ENCODE measurements around the gene GNAT2. TPM values are rescaled to one million over a fixed set of nuclear protein-coding genes. Genes with fewer than 3 reads are reported as not detected.
A peak's percentile ranks its signal among the peaks of the same experiment; 100 is the strongest.

GNAT2 gene
- total RNA-seq, 2 experiments from 2014 or later = not detected

GRCh38 chr1:109635862-109636200, 16.4 kb upstream of the GNAT2 start:
- H3K4me3 Mint-ChIP-seq = no peak overlapping the region
- DNase-seq = peak in 1 of 14 experiments; percentile 3
- no peak for ATAC-seq (ENCODE audit: poor library complexity)
- Histone ChIP-seq H3K9me3 (ENCODE audit: control insufficient read depth in 1 of 2, insufficient read depth in 1 of 2, low read length in 2 of 2) (no peaks in the 10 kb centered on the region), H3K4me3 (ENCODE audit: low read length) (no peak overlapping the region), H3K27me3 (ENCODE audit: control insufficient read depth in 1 of 2, insufficient read depth in 2 of 2, low read length in 2 of 2) (no peaks in the 10 kb centered on the region), H3K27ac (ENCODE audit: low read depth in 1 of 2, low read length in 2 of 2) (no peak overlapping the region), H3K4me1 (ENCODE audit: insufficient read depth, low read length) (peaks cover 17% of the 10 kb centered on the region), H3K36me3 (ENCODE audit: insufficient read depth, low read length) (peaks cover 13% of the 10 kb centered on the region)
- peaks cover 19% of the 10 kb centered on the region for H3K4me1 Mint-ChIP-seq (ENCODE audit: low read depth)
- ChIA-PET POLR2A (interaction anchor here (0.8 to 1.9 kb wide), 2 partner anchors 52 to 348 kb away, joined by 3 to 6 read pairs; partner anchors contain the start of genes AHCYL1 and GSTM1), CTCF (interaction anchor here (1.6 kb wide), 1 partner anchor 90 kb away, joined by 4 read pairs; no protein-coding TSS in a partner anchor)
- no peaks in the 10 kb centered on the region for H3K9me3 Mint-ChIP-seq
- intact Hi-C loops (cut with DNase I, micrococcal nuclease) = no loop called here
- H3K36me3 Mint-ChIP-seq (ENCODE audit: low read depth) = peaks cover 17% of the 10 kb centered on the region
- TF ChIP-seq CTCF (IDR thresholded peaks at IDR 0.05) = no peak
- H3K27ac Mint-ChIP-seq = no peak overlapping the region
- no peaks in the 10 kb centered on the region for H3K27me3 Mint-ChIP-seq

DNA sequence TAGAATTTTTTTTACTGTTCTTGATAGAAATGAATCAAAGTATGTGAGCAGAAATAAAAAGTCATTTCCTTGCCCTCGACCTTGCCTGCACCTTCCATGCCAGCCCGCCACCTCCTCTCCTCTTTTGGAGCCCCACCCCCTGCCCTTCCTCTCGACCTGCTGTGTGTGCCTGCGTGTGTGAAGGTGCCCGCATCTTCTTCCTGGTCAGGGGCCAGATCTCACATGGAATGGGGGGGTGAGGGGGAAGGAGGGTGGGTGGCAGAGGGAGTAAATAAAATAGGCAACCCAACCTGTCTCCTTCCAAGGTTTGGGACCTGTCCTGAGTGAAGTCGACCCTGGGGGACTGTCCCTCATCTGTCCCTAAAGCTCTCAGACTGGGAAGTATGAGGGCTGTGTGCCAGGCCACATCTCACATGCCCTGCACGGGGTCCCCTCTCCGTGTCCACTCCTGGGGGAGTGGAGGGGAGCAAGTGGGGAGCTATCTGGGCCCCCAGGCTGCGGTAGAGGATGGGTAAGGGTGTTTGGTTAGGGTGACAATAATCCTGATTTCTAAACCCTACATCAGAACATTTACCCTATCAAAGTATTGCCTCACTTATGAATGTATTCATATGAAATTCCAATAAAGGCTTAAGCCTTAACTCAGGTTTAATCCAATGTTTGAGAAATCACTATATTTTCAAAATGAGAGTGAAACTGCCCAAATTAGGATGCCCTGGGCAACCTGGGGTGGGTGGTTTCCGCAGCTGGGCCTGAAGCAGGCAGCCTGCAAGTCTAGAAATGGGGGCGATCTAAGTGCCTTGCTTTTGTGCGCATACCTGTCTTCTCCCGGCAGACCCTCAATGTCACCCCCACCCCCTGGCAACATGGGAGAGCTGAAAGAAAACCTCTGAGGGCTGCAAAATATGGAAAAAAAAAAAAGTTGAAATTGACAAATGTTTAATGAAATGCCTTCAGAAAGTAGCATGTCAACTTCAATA, 15.6 kb upstream of the GNAT2 start:
- Mint-ChIP-seq H3K4me3 (no peak overlapping the region), H3K27me3 (no peaks in the 10 kb centered on the region), H3K27ac (no peak overlapping the region), H3K4me1 (ENCODE audit: low read depth) (peaks cover 15% of the 10 kb centered on the region), H3K9me3 (no peaks in the 10 kb centered on the region), H3K36me3 (ENCODE audit: low read depth) (peaks cover 19% of the 10 kb centered on the region)
- Histone ChIP-seq H3K4me1 (ENCODE audit: insufficient read depth, low read length) (peaks cover 11% of the 10 kb centered on the region), H3K27ac (ENCODE audit: low read depth in 1 of 2, low read length in 2 of 2) (no peak overlapping the region), H3K36me3 (ENCODE audit: insufficient read depth, low read length) (peaks cover 17% of the 10 kb centered on the region), H3K4me3 (ENCODE audit: low read length) (no peak overlapping the region), H3K27me3 (ENCODE audit: control insufficient read depth in 1 of 2, insufficient read depth in 2 of 2, low read length in 2 of 2) (no peaks in the 10 kb centered on the region), H3K9me3 (ENCODE audit: control insufficient read depth in 1 of 2, insufficient read depth in 1 of 2, low read length in 2 of 2) (no peaks in the 10 kb centered on the region)
- ChIA-PET POLR2A (interaction anchor here (1.0 to 1.9 kb wide), 3 partner anchors 53 to 89 kb away, joined by 4 to 6 read pairs (median 4); partner anchors contain the start of genes GNAI3 and GSTM1), CTCF (interaction anchor here (1.5 to 1.6 kb wide), 2 partner anchors 15 to 89 kb away, joined by 3 to 4 read pairs; no protein-coding TSS in a partner anchor)
- peak; percentile 84 for ATAC-seq (ENCODE audit: poor library complexity)
- intact Hi-C loops (cut with DNase I, micrococcal nuclease) = loop anchor here in 1 of 2 experiments (5.0 kb wide), 1 partner anchor 43 kb away; no protein-coding TSS in a partner anchor
- no peak for TF ChIP-seq CTCF (IDR thresholded peaks at IDR 0.05)
- peak in 6 of 14 experiments; percentile 22 to 58 (median 46) for DNase-seq

DNA sequence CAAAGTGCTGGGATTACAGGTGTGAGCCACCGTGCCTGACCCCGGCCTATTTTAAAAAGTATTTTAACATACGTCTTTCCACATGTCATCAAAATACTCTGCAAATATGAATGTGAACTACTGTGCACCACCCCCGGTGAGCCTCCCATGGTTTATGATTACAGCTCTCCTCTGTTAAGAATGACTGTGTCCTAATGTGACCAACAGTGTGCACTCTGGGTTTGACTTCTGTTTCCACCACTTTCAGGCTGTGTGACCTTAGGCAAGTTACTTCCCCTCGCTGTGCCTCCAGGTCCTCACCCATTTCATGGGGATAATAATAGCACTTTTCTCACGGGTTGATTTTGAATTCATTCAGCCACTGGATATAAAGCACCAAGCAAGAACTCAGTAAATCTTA, 14.9 kb upstream of the GNAT2 start:
- POLR2A ChIA-PET = interaction anchor here (1.0 to 1.2 kb wide), 2 partner anchors 86 to 88 kb away, joined by 4 read pairs; partner anchors contain the start of gene GNAI3
- intact Hi-C loops (cut with DNase I, micrococcal nuclease) = loop anchor here in 1 of 2 experiments (5.0 kb wide), 1 partner anchor 42 kb away; no protein-coding TSS in a partner anchor

More for the DNA sequence above, 14.9 kb upstream of the GNAT2 start:
- peaks cover 25% of the 10 kb centered on the region for H3K36me3 ChIP-seq (ENCODE audit: insufficient read depth, low read length)
- no peaks in the 10 kb centered on the region for H3K9me3 ChIP-seq (ENCODE audit: control insufficient read depth in 1 of 2, insufficient read depth in 1 of 2, low read length in 2 of 2)
- DNase-seq (peak in 1 of 14 experiments; percentile 7), ATAC-seq (ENCODE audit: poor library complexity) (no peak)
- H3K36me3 Mint-ChIP-seq (ENCODE audit: low read depth) = peaks cover 27% of the 10 kb centered on the region
- no peaks in the 10 kb centered on the region for H3K27me3 Mint-ChIP-seq
- H3K4me1 Mint-ChIP-seq (ENCODE audit: low read depth) = peaks cover 14% of the 10 kb centered on the region
- H3K27me3 ChIP-seq (ENCODE audit: control insufficient read depth in 1 of 2, insufficient read depth in 2 of 2, low read length in 2 of 2) = no peaks in the 10 kb centered on the region
- no peak overlapping the region for H3K27ac ChIP-seq (ENCODE audit: low read depth in 1 of 2, low read length in 2 of 2)
- H3K4me1 ChIP-seq (ENCODE audit: insufficient read depth, low read length) = peaks cover 9% of the 10 kb centered on the region
- no peak overlapping the region for H3K4me3 ChIP-seq (ENCODE audit: low read length)
- TF ChIP-seq CTCF (IDR thresholded peaks at IDR 0.05) = no peak
- H3K27ac Mint-ChIP-seq = no peak overlapping the region
- H3K4me3 Mint-ChIP-seq = no peak overlapping the region
- H3K9me3 Mint-ChIP-seq = no peaks in the 10 kb centered on the region
- CTCF ChIA-PET = interaction anchor here (1.5 kb wide), 1 partner anchor 15 kb away, joined by 3 read pairs; no protein-coding TSS in a partner anchor
